Activated T-helper 9 cell treated with anti-CD3 and anti-CD28 coated beads, Interleukin-2, amount 50 U/mL, for 16 hours (primary cell): ENCODE results near the gene FUOM.
A peak's percentile ranks its signal among the peaks of the same experiment; 100 is the strongest.

ENCODE experiments used
- DNase-seq: peaks from one replicate; pipeline ENCODE4 v3.0.0-alpha.2; 2020; ENCODE audit warnings: low read depth

FUOM gene

DNA sequence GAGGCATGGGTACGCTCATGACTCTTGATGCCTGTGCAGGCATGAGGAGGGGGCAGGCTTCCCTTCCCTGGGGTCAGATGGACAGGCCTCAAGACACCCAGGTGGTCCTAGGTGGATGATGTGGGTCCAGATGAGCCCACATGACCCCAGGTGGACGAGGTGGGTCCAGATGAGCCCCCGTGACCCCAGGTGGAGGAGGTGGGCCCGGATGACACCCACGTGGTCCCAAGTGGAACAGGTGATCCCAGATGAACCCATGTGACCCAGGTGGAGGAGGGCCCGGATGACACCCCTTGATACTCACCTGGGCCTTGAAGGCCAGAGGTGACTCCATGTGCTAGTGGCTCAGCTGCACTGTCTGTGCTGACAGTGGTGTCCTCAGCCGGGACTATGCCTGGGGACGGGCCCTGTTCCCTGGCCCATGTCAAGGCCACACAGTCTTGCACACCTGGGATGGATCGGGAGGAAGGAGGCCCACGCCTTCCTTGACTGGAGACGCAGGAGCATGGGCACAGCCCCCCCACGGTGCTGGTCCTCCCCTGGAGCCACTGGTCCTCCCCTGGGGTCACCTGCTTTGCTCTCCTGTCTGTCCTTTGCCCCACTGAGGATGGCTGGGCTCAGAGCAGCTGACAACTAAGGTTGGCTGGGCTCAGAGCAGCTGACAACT, 7.4 kb downstream of the FUOM start:
- DNase-seq, result no peak

DNA sequence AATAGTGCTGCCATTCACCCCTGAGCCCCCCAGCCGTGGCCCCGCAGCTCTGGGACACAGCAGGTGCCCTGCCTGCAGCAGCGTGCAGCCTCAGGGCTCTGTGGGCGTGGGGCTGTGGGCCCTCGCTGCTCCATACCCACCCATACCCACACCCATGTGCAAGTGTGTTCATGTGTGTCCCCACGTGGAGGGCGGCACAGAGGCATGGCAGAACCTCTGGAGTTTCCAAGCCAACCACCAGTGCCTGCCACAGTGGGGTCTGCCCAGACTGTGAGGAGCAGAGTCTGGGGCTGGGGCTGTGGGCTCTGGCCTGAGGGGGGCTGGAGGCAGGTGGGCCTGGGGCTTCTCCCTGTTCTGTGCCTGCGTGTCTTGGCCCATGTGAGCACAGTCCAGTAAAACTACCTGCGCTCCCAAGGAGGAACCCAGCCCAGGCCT, 8.2 kb downstream of the FUOM start:
- DNase-seq, result no peak

DNA sequence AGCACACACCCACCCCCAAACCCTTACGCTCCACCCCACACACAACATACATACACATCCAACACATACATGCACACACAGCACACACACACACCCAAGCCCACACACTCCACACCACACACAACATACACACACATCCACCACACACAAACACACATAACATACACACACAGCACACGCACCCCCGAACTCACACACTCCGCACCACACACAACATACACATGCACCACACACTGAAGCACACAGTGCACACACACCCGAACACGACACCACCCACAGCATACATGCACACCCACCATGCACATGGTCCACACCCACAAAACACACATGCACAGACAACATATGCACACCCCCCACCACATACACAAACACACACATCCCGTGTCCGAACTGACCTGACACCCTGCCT, 8.7 kb downstream of the FUOM start:
- DNase-seq, result no peak

DNA sequence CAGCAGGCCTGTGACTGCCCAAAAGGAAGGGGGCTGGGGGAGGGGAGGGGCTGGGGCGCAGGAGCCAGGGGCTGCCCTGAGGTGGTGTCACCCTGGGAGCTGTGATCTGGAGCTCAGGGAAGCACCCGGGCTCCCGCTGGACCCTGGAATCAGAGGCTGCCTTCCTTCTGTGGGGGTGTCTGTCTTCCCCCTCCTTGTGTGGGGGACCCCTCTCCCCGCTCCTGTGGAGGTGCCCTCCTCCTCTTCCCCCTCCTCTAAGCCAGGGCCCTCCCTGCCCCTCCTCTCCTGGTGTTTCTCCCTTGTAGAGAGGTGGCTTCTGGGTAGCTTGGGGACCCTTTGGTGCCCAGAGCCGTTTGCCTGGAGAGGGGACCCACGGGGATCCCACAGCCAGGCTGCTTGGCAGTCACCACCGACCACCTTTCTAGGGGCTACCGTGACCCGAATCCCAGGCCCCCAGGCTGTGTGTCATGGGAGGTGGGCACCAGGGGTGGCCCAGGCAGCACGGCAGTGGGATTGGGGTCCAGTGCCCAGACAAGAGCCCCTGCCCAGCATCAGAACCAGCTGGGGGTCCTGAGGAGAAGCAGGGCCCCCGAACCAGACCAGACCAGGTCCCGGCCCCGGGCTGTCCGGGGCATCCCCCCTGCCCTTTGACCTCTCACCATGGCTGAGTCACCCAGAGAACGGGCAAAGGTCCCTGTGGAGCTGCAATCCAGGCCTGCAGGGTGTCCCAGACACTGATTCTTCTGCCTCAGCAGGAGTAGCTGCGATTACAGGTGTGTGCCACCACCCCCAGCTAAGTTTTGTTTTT, 9.9 kb downstream of the FUOM start:
- no peak for DNase-seq

DNA sequence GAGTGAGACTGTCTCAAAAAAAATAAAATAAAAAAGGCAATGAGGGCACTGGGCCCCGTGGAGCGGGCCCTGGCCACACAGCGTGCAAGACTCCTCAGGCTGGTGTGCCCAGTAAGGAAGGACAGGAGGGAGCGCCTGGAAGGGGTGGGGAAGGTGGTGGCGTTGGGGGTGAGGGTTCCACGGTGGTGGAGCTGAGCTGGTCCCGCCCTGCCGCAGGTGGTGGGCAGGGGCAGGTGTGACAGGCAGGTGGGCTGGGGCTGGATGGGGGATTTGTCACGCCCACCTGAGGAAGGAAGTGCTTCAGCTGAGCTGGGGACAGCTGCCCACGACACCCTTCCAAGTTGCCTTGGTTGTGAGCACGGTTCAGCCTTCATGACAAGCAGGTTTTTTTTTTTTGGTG, 11.4 kb downstream of the FUOM start:
- DNase-seq, result no peak

DNA sequence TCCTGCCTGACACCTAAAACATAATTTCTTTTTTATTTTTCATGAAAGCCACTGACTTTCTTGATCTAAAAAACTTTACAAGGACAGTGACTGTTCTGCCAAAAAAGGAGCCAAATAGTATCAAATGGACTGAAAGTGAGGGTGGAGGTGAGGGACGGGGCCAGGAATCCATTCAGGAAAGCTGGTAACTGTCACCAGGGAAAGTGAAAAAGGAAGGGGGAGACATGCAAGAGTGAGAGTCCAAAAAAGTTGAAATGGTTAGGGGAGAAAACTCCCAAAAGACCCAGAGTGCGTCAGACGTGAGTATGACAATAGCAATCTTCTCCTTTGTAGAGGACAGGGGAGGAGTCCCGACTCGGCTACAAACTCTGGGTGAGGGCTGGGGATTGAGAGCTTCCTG, 13.6 kb downstream of the FUOM start:
- DNase-seq, result no peak

DNA sequence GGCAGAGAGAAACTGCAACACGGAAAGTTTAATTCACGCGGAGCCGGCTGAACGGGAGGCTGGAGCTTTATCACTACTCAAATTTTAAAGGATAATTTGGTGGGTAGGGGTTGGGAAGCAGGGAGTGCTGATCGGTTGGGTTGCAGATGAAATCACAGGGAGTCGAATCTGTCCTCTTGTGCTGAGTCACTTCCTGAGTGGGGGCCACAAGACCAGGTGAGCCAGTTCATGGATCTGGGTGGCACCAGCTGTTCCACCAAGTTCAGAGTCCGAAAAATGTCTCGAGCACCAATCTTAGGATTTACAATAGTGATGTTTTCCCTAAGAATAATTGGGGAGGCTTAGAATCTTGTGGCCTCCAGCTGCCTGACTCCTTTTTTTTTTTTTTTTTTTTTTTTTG, 14.3 kb downstream of the FUOM start:
- DNase-seq, result no peak

DNA sequence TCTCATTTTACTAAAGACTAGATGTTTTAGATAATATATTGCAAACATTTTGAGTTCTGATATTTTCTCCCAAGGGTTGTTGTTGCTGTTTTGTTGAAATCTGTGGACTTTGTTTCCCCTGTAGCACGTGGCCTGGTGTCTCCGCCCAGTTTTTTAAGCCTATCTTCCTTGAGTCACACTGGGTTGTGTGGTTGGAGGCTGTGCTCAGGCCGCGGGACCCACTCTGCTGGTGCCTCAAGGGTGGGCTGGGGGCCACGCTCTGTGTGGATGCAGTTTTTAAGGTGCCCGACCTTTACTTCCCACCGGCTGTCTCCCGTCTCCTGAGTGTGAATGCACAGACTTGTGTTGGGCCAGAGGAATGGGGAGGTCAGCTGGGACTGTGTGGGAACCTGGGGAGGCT, 14.9 kb downstream of the FUOM start:
- no peak for DNase-seq

DNA sequence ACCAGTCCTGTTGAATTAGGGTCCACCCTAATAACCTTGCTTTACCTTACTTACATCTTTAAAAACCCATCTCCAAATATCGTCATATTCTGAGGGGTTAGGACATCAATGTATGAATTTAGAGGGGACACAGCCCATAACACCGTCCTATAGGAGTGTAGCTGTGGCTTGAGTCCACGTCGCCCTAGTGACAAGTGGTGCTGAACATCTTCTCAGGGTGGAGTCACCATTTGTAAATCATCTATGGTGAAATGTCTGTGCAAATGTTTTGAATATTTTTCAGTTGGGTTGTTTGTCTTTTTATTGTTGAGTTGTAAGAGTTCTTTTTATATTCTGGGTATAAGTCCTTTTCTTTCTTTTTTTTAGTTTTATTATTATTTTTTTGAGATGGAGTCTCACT, 15.8 kb downstream of the FUOM start:
- no peak for DNase-seq

DNA sequence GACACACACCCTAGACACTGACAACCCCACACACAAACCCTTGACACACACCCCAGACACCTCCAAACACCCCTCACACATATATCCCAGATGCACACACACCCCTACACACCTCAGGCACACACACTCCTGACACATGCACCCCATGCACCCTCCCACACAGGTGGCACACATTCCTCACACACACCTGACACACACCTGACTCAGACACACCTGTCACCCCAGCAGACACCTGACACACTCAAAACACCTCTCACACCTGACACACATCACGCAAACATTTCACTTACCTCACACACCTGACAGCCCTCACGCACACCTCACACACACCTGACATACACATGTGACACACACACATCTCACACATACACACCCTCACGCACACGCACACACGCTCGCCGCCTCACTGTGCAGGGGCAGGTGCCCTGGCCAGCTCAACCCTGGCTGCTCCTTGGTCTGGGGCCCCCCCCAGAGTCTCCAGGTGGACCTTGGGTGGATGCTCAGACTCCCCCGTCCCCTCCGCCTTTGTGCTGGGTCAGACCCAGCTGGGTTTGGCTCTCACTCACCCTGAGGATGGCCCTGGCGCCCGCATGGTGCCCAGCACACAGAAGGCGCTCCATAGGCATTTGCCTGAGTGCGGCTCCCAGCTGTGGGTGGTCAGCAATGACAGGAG, 18.0 kb downstream of the FUOM start:
- no peak for DNase-seq

DNA sequence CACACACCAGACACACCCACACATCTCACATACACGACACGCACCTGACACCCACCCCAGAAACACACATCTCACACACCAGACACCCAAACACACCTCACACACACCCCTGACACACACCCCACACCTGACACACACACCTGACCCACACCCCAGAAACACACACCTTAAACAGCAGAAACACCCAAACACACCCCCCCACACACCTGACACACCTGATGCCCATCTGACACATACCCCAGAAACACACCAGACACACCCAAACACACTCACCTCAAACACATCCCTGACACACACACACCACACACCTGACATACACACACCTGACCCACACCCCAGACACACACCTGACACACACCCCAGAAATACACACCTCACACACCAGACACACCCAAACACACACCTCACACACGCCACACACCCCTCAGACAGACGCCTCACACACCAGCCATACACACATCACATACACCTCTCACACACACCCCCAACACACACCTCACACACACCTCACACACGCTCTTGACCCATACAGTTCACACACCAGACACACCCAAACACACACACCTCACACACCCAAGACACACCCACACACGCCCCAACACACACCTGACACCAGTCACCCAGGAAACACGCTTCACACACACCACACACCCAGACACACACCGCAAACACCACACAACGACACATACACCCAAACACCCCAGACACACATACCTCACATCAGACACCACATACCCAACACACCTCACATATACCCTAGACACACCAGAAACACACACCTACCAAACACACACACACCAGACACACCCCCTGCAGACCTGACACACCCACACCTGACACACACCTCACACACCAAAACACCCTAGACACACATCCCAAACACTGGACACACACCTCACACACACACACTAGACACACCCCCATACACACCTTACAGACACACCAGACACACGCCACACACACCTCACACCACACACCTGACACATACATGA, 19.4 kb downstream of the FUOM start:
- no peak for DNase-seq

DNA sequence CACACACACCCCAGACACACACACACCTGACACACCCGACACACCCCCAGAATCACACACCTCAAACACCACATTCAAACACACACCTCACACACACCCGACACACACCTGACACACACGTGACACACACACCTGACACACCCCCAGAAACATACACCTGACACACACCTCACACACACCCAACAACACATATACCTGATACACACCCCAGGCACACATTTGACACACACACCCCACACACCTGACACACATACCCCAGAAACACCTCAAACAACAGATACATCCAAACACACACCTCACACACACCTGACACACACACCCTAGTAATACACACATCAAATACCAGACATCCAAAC, 20.5 kb downstream of the FUOM start:
- no peak for DNase-seq

DNA sequence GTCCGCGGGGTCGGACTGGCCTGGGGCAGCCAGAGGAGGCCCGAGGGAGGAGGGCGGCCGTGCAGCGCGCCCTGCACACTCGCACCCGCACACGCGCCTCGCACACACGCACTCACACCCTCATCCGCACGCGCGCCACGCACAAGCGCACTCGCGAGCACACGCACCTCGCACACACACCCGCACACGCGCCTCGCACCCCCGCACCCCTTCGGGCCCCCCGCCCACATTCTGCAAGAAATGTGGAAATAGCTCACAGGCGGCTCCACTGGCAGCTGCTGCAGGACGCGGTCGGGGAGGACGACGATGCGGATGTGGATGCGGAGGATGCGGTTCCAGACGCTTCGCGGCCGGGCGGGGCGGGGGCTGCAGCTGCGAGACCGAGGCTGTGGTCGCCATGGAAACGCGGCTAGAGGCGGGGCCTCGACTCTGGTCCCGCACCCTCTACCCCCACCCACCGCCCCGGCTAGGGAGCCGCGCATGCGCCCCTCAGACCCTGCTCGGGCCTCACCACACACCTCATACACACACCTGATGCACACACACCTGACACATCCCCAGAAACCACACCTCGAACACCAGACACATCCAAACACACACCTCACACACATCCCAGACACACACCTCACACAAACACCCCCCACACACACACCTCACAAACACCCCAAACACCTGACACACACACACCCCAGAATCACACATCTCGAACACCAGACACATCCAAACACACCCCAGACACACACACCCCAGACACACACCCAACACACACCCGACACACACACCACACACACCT, 21.0 kb downstream of the FUOM start, which contains the start of gene CALY:
Gene CALY (minus strand): TSS at position 320 of the 793 bp plus-strand sequence. CDS start 7,907 bp downstream, outside the sequence.
- DNase-seq, result peak; percentile 76

DNA sequence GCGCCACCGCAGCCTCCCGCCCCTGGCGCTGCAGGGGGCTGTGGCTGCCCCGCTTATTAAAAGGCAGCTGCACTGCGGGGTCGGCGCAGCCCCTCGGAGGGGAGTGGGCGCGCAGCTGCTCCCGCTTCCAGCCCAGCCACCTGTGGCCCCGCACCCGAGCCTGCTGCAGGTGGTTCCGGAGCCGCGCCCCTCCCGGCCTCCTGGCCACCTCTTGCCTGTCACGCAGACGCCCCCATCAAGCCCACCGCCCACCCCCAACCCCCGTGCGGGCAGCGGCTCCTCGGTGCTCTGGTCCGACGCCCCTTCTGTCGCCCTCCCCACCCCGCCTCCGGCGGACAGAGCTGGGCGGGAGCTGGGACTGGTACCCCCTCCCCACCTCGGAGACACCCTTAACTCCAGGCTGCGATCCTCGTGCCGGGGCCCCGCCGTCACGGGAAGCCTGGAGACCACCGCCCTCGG, 21.7 kb downstream of the FUOM start:
- DNase-seq, result no peak

DNA sequence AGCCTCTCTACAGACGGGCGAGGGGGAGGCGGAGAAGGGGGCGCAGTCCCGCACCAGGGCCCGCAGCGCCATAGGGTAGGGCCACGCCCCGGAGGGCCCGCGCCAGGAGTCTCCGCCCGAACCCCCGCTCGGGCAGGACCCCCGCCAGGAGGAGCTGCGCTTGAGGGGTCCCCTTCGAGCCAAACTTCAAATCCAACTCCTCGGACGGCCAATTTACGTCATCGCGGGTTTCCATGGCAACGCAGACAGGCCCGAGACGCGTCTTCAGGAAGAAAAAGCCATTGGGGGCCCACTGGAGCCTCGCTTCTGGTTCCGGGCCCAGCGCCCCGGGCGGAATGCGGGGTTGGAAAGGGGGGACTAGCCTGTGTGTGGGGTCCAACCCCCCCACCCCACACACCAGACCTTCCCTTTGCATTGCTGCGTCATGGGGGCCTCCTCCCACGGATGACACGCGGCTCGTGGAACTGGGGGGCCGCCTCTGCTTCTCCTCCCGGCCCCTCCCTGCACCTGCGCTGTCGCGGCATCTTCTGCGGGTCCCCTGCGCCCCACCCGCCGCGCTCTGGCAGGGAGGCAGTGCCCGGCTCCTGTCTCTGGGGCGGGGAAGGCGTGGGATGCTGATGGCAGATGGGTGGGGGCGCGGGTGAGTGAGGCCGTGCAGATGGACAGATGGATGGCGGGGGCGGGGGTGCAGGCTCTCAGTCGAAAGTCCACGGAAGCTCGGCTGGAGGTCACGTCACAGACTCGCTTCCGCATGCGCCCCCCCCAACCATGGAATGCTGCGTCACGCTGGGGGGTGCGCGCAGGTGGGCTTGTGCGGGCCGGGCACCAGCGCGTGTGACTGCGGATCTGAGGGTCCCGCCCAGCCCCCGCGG, 22.3 kb downstream of the FUOM start:
- peak; percentile 67 for DNase-seq

DNA sequence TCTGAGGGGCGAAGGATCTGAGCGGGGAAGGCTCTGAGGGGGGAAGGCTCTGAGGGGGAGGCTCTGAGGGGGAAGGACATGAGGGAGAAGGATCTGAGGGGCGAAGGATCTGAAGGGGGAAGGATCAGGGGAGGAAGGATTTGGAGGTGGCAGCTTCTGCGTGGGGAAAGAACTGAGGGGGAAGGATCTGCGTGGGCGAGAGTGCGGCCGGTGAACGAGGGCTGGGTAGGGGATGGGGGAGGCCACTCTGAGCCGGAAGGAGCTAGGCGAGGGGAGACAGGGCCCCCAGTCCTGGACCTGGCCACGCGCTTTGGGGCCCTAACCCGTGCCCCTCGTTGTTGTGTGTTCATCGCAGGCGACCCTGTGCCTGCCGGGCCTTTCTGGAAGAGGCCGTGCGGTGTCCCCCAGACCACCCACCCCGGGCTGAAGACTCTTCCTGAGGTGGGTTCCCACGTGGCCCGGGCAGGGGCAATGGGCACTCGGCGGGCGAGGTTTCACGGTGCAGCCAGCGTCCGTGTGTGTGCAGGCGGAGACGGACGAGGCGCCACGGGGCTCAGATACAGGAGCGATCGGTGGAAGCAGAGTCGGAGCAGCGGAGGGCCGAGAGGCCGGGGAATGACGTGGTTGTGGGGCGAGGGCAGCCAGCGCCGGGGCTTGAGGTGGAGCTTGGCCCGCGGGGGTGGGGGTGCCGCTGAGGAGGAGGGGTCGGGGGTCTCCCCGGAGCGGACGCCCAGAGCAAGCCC, 23.1 kb downstream of the FUOM start:
- no peak for DNase-seq

DNA sequence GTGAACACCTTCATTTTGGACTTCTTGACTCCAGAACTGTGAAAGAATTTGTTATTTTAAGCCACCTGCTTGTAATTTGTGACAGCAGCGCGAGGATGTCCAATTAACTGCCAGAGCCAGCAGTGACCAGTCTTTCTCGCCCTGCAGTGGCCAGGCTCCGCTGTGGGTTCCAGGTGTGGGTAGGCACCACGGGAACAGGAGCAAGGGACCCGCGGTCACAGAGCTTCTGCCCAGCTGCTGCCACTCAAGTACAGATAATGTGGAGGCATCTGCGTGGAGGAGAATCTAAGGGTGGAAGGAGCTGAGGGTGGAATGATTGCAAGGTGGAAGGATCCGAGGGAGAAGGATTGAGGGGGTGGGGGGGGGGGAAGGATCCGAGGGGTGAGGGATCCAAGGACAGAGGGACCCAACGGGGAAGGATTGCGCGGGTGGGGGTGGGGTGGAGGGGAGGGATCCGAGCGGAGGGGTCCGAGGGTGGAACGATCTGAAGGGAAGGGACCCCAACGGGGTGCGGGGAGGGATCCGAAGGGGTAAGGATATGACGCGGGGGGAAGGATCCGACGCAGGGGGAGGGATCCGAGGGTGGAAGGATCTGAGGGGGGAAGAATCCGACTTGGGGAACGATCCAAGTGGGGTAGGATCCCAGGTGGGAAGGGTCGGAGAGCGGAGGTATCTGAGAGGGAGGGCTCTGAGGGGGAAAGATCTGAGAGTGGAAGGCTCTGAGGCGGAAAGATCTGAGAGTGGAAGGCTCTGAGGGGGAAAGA, 24.7 kb downstream of the FUOM start:
- DNase-seq, result no peak

DNA sequence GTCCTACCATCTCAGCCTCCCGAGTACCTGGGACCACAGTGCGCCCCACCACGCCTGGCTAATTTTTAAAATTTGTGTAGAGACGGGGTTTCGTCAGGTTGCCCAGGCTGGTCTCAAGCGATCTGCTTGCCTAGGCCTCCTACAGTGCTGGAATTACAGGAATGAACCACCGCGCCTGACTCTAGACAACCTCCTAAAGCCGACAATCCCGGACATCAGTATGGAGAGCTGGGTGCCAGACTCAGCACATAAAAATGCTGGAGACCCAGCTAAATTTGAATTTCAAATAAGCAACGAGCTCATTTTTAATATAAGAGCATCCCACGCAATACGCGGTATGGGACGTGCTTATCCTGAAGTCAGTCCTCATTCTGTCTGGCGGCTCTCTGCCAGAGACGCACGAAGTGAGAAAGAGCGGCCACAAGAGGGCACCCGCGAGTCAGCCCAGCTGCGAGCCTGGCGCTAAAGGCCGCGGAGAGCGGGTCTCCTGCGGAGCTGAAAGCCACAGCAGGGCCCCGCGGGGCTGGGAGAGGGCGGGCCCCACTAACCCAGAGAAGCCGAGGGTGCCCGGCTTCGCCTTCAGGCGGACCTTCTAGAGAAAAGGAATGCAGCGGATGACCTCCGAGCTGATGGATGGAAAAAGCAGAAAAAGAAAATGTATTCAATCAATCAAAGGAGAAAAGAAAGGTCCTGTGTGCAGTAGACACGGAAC, 28.2 kb downstream of the FUOM start:
- DNase-seq, result peak; percentile 80
